RWPE2 (cell line): Measurements from ENCODE around the gene TDRD10.
"Not testable (repeated sequence)": the region's sequence is repeated elsewhere in the genome, so short reads cannot be mapped to it uniquely, and the experiment has no call there.

ENCODE experiments used
- ATAC-seq: fragments of 200-7000 bp; cut with Tn5 transposase; 3 replicates; pipeline ENCODE4 v1.9.1; 2021; ENCODE audit warnings: low read depth
- DNase-seq: peaks from one replicate; pipeline ENCODE4 v3.0.0-alpha.2; 2020; ENCODE audit warnings: low spot score
- H3K27ac ChIP-seq: fragments of 450-650 bp; 2 replicates; pipeline ENCODE4 v1.5.1; 2017; ENCODE audit warnings: mild to moderate bottlenecking; ENCODE audit not compliant: poor library complexity, severe bottlenecking
- H3K27me3 ChIP-seq: fragments of 250-450 bp; sonication (Bioruptor Pico); 2 replicates; pipeline ENCODE4 v1.5.1; 2021; ENCODE audit warnings: mild to moderate bottlenecking, moderate library complexity; ENCODE audit not compliant: insufficient read depth, poor library complexity, severe bottlenecking
- H3K36me3 ChIP-seq: fragments of 250-450 bp; sonication (Bioruptor Pico); 2 replicates; pipeline ENCODE4 v1.5.1; 2020; ENCODE audit warnings: low read depth, mild to moderate bottlenecking, moderate library complexity
- H3K4me1 ChIP-seq: fragments of 250-450 bp; sonication (Bioruptor Pico); 2 replicates; pipeline ENCODE4 v1.5.1; 2021; ENCODE audit warnings: mild to moderate bottlenecking, moderate library complexity; ENCODE audit not compliant: insufficient read depth, poor library complexity, severe bottlenecking
- H3K4me3 ChIP-seq: fragments of 250-450 bp; sonication (Bioruptor Pico); 2 replicates; pipeline ENCODE4 v1.5.1; 2021; ENCODE audit warnings: mild to moderate bottlenecking, moderate library complexity; ENCODE audit not compliant: severe bottlenecking
- H3K9me3 ChIP-seq: fragments of 250-450 bp; sonication (Bioruptor Pico); 2 replicates; pipeline ENCODE4 v1.5.1; 2021; ENCODE audit warnings: mild to moderate bottlenecking, moderate library complexity; ENCODE audit not compliant: severe bottlenecking
- CTCF ChIP-seq: fragments of 450-650 bp; IDR thresholded peaks from one replicate; pipeline ENCODE4 v1.5.1; 2017; ENCODE audit warnings: mild to moderate bottlenecking, moderate library complexity; ENCODE audit not compliant: poor library complexity, severe bottlenecking

TDRD10 gene

GRCh38 chr1:154485910-154486496 lies 16.0 kb upstream of the TDRD10 start:
- TF ChIP-seq CTCF: no peak
- no peaks in the 10 kb centered on the region for H3K36me3 ChIP-seq
- no peak overlapping the region for H3K4me3 ChIP-seq
- peaks cover 3% of the 10 kb centered on the region for H3K27me3 ChIP-seq
- H3K4me1 ChIP-seq: no peaks in the 10 kb centered on the region
- ATAC-seq (no peak), DNase-seq (no peak)
- no peak overlapping the region for H3K27ac ChIP-seq
- H3K9me3 ChIP-seq: no peaks in the 10 kb centered on the region

- not testable (repeated sequence) for H3K4me3 ChIP-seq, H3K27ac ChIP-seq
These were observed 15.3 kb upstream of the TDRD10 start for GRCh38 chr1:154486756-154487155.

GRCh38 chr1:154488922-154489321 lies 13.1 kb upstream of the TDRD10 start:
- ATAC-seq: no peak

More at GRCh38 chr1:154486756-154487155, 15.3 kb upstream of the TDRD10 start:
- H3K4me1 ChIP-seq, ATAC-seq, H3K9me3 ChIP-seq, DNase-seq, H3K36me3 ChIP-seq: not testable (repeated sequence)
- peaks cover 10% of the 10 kb centered on the region for H3K27me3 ChIP-seq

GRCh38 chr1:154489695-154490274 lies 12.2 kb upstream of the TDRD10 start:
- no peak overlapping the region for H3K4me3 ChIP-seq
- ATAC-seq (no peak), DNase-seq (no peak)
- H3K27me3 ChIP-seq: peaks cover 20% of the 10 kb centered on the region
- no peak overlapping the region for H3K27ac ChIP-seq
- no peaks in the 10 kb centered on the region for H3K9me3 ChIP-seq
- TF ChIP-seq CTCF: no peak
- H3K36me3 ChIP-seq: no peaks in the 10 kb centered on the region
- no peaks in the 10 kb centered on the region for H3K4me1 ChIP-seq

More at GRCh38 chr1:154488922-154489321, 13.1 kb upstream of the TDRD10 start:
- peaks cover 20% of the 10 kb centered on the region for H3K27me3 ChIP-seq
- H3K27ac ChIP-seq: no peak overlapping the region
- H3K4me3 ChIP-seq: no peak overlapping the region
- no peaks in the 10 kb centered on the region for H3K36me3 ChIP-seq
- no peaks in the 10 kb centered on the region for H3K4me1 ChIP-seq
- no peaks in the 10 kb centered on the region for H3K9me3 ChIP-seq
- TF ChIP-seq CTCF: no peak
- no peak for DNase-seq

- no peak for TF ChIP-seq CTCF
- no peaks in the 10 kb centered on the region for H3K4me1 ChIP-seq
- no peak for DNase-seq
- no peak overlapping the region for H3K27ac ChIP-seq
- no peaks in the 10 kb centered on the region for H3K36me3 ChIP-seq
- H3K9me3 ChIP-seq: no peaks in the 10 kb centered on the region
- peaks cover 20% of the 10 kb centered on the region for H3K27me3 ChIP-seq
- ATAC-seq: no peak
- no peak overlapping the region for H3K4me3 ChIP-seq
These were observed 11.7 kb upstream of the TDRD10 start for GRCh38 chr1:154490317-154490716.
